IMR-90 (cell line): Measurements from ENCODE around the gene RNF146. TPM values are rescaled to one million over a fixed set of nuclear protein-coding genes. Genes with fewer than 3 reads are reported as not detected.

Experiments used
- ATAC-seq: fragments of 200-7000 bp; cut with Tn5 transposase; 2 replicates; pipeline ENCODE4 v1.9.1; 2020; ENCODE audit warnings: low read depth, mild to moderate bottlenecking, moderate library complexity
- BruUV-seq: library from RNA; stranded (reverse); fragments of 400-500 nt; replicated peaks from 2 replicates; lab custom pipeline; 2021; lab: Mats Ljungman, UMichigan
- CTCF ChIA-PET: fragments of 300-600 bp; formaldehyde crosslinking; extraction: SDS; loops from one replicate; lab custom pipeline; 2021; ENCODE audit warnings: antibody characterized with exemption; lab: Yijun Ruan, JAX
- POLR2A ChIA-PET: fragments of 300-600 bp; sonication (Branson Sonifier 250); formaldehyde crosslinking; loops from one replicate; lab custom pipeline; 2022; ENCODE audit warnings: antibody characterized with exemption; ENCODE audit not compliant: unreplicated experiment; lab: Charles Lee
- DNase-seq: peaks from one replicate; pipeline ENCODE4 v3.0.0; 2013
- H2AFZ ChIP-seq: replicated peaks from 2 replicates; pipeline ENCODE3; 2013; ENCODE audit warnings: low read length, mild to moderate bottlenecking; ENCODE audit not compliant: poor library complexity
- H2AK5ac ChIP-seq: 2 replicates; pipeline ENCODE4 v1.6.1; 2013; ENCODE audit warnings: low read depth, low read length, inconsistent platforms
- H2AK9ac ChIP-seq: replicated peaks from 2 replicates; pipeline ENCODE3; 2013; ENCODE audit warnings: mild to moderate bottlenecking, low read depth, low read length, moderate library complexity; ENCODE audit not compliant: poor library complexity
- H2BK120ac ChIP-seq: 2 replicates; pipeline ENCODE4 v1.6.1; 2013; ENCODE audit warnings: low read depth, low read length, inconsistent platforms
- H2BK15ac ChIP-seq: 3 replicates; pipeline ENCODE4 v1.6.1; 2013; ENCODE audit warnings: low read depth, low read length, inconsistent platforms
- H2BK20ac ChIP-seq: 2 replicates; pipeline ENCODE4 v1.6.1; 2013; ENCODE audit warnings: low read depth, mild to moderate bottlenecking, inconsistent platforms, low read length, moderate library complexity
- H2BK5ac ChIP-seq: 2 replicates; pipeline ENCODE4 v1.6.1; 2013; ENCODE audit warnings: mild to moderate bottlenecking, low read depth, low read length, inconsistent platforms; ENCODE audit not compliant: poor library complexity, severe bottlenecking
- H3K14ac ChIP-seq: replicated peaks from 2 replicates; pipeline ENCODE4 v1.6.1; 2013; ENCODE audit warnings: low read depth, low read length, inconsistent platforms
- H3K18ac ChIP-seq: 2 replicates; pipeline ENCODE4 v1.6.1; 2013; ENCODE audit warnings: low read depth, low read length, control low read depth
- H3K23ac ChIP-seq: 2 replicates; pipeline ENCODE4 v1.6.1; 2013; ENCODE audit warnings: low read depth, low read length, inconsistent platforms
- H3K27ac ChIP-seq: 2 replicates; pipeline ENCODE4 v1.5.1; 2013; ENCODE audit warnings: mild to moderate bottlenecking, control low read depth, low read length; ENCODE audit not compliant: insufficient read depth
- H3K27me3 ChIP-seq: 2 replicates; pipeline ENCODE4 v1.6.1; 2013; ENCODE audit warnings: low read length; ENCODE audit not compliant: control insufficient read depth, insufficient read depth
- H3K36me3 ChIP-seq: 2 replicates; pipeline ENCODE4 v1.6.1; 2013; ENCODE audit warnings: low read length, mixed read lengths; ENCODE audit not compliant: control insufficient read depth, insufficient read depth
- H3K4ac ChIP-seq: 2 replicates; pipeline ENCODE4 v1.6.1; 2013; ENCODE audit warnings: low read depth, low read length, inconsistent platforms
- H3K4me1 ChIP-seq: 2 replicates; pipeline ENCODE4 v1.6.1; 2013; ENCODE audit warnings: low read length, mixed read lengths; ENCODE audit not compliant: control insufficient read depth, insufficient read depth
- H3K4me2 ChIP-seq: 2 replicates; pipeline ENCODE4 v1.6.1; 2013; ENCODE audit warnings: low read depth, mild to moderate bottlenecking, control low read depth, low read length, moderate library complexity
- H3K4me3 ChIP-seq: 2 replicates; pipeline ENCODE4 v1.5.1; 2013; ENCODE audit warnings: low read depth, mild to moderate bottlenecking, control low read depth, low read length, moderate library complexity; ENCODE audit not compliant: insufficient read depth
- H3K56ac ChIP-seq: 2 replicates; pipeline ENCODE4 v1.6.1; 2013; ENCODE audit warnings: low read length, inconsistent platforms; ENCODE audit not compliant: insufficient read depth; ENCODE audit errors: extremely low read depth
- H3K79me1 ChIP-seq, 2 experiments: 2 replicates each; pipeline ENCODE4 v1.6.1; 2013; ENCODE audit warnings: low read length in 2 of 2, inconsistent platforms in 1 of 2, low read depth in 1 of 2
- H3K9ac ChIP-seq: 2 replicates; pipeline ENCODE4 v1.6.1; 2013; ENCODE audit warnings: low read depth, low read length, control low read depth
- H3K9me1 ChIP-seq: 2 replicates; pipeline ENCODE4 v1.6.1; 2013; ENCODE audit warnings: low read length, inconsistent platforms; ENCODE audit not compliant: insufficient read depth
- H3K9me3 ChIP-seq: 2 replicates; pipeline ENCODE4 v1.6.1; 2013; ENCODE audit warnings: low read length; ENCODE audit not compliant: control insufficient read depth, insufficient read depth
- H4K20me1 ChIP-seq: 2 replicates; pipeline ENCODE4 v1.6.1; 2013; ENCODE audit warnings: low read length, inconsistent platforms; ENCODE audit not compliant: insufficient read depth
- H4K5ac ChIP-seq: 2 replicates; pipeline ENCODE4 v1.6.1; 2013; ENCODE audit warnings: mild to moderate bottlenecking, low read depth, low read length, control low read depth
- H4K8ac ChIP-seq, 2 experiments: 2 replicates each; pipeline ENCODE4 v1.6.1; 2013; ENCODE audit warnings: low read depth in 2 of 2, low read length in 2 of 2, control low read depth in 1 of 2, inconsistent platforms in 1 of 2
- H4K91ac ChIP-seq: 2 replicates; pipeline ENCODE4 v1.6.1; 2013; ENCODE audit warnings: low read depth, low read length, inconsistent platforms; ENCODE audit not compliant: insufficient read depth
- CEBPB ChIP-seq: IDR thresholded peaks from 2 replicates; pipeline ENCODE4 v1.6.1; 2012; ENCODE audit warnings: low read depth, low read length, improper control_type of control experiment
- CTCF ChIP-seq: conservative IDR thresholded peaks from 2 replicates; pipeline ENCODE4 v1.5.1; 2012; ENCODE audit warnings: mild to moderate bottlenecking, low read depth, low read length, improper control_type of control experiment
- ELK1 ChIP-seq: fragments of 150-350 bp; IDR thresholded peaks from 2 replicates; pipeline ENCODE4 v1.6.1; 2016; ENCODE audit warnings: low read depth, mild to moderate bottlenecking, low read length, moderate library complexity, borderline replicate concordance
- FOS ChIP-seq: fragments of 150-350 bp; IDR thresholded peaks from 2 replicates; pipeline ENCODE4 v1.6.1; 2016; ENCODE audit warnings: low read depth, low read length
- MXI1 ChIP-seq: IDR thresholded peaks from 2 replicates; pipeline ENCODE4 v1.6.1; 2012; ENCODE audit warnings: low read depth, mild to moderate bottlenecking, low read length, moderate library complexity, borderline replicate concordance
- NFE2L2 ChIP-seq: fragments of 150-350 bp; IDR thresholded peaks from 2 replicates; pipeline ENCODE4 v1.6.1; 2016; ENCODE audit warnings: low read depth, mild to moderate bottlenecking, low read length
- POLR2A ChIP-seq: IDR thresholded peaks from 2 replicates; pipeline ENCODE4 v1.6.1; 2012; ENCODE audit warnings: mild to moderate bottlenecking, low read depth, low read length
- RAD21 ChIP-seq: IDR thresholded peaks from 2 replicates; pipeline ENCODE4 v1.6.1; 2012; ENCODE audit warnings: low read length, improper control_type of control experiment
- RCOR1 ChIP-seq: IDR thresholded peaks from 2 replicates; pipeline ENCODE4 v1.6.1; 2012; ENCODE audit warnings: mild to moderate bottlenecking, low read length, improper control_type of control experiment; ENCODE audit not compliant: insufficient replicate concordance
- SMC3 ChIP-seq: fragments of 150-350 bp; IDR thresholded peaks from 2 replicates; pipeline ENCODE4 v1.6.1; 2016; ENCODE audit warnings: low read depth, mild to moderate bottlenecking, antibody characterized with exemption, low read length, moderate library complexity
- dilution Hi-C: fragments of 300-500 bp; cut with HindIII; formaldehyde crosslinking; loops from one replicate; pipeline ENCODE4 v1.14.3; 2018; ENCODE audit warnings: low sequenced_read_pairs; ENCODE audit not compliant: unreplicated experiment
- in situ Hi-C: fragments of 300-500 bp; cut with MboI; formaldehyde crosslinking; loops from 3 replicates; pipeline ENCODE4 v1.14.3; 2019; ENCODE audit warnings: low sequenced_read_pairs, inconsistent platforms, mixed read lengths
- intact Hi-C: fragments of 100-400 bp; cut with micrococcal nuclease; formaldehyde crosslinking; loops from 2 replicates; pipeline ENCODE4 v1.10.0; 2022
- polyA plus RNA-seq, 3 experiments: library from polyadenylated mRNA; depleted of rRNA; stranded (reverse); fragments of >200 nt; gene quantifications; 2 replicates each; pipeline ENCODE4 v1.2.3, GENCODE V29; 2012; ENCODE audit warnings: low replicate concordance in 1 of 3
- total RNA-seq: library from RNA; depleted of rRNA; stranded (reverse); fragments of >200 nt; gene quantifications from 2 replicates; pipeline ENCODE4 v1.2.3, GENCODE V29; 2012

Gene RNF146
- total and polyA plus RNA-seq, 2 of the 4 experiments (the other 2 are of a cell fraction) = 24.0 to 32.2 TPM

- Histone ChIP-seq H3K9me1 (peaks cover 7% of the 10 kb centered on the region), H3K36me3 (peaks cover 12% of the 10 kb centered on the region), H3K79me1 (peaks cover 11 to 42% of the 10 kb centered on the region in 2 experiments), H3K4me3 (no peak overlapping the region), H2BK15ac (no peak overlapping the region), H3K4ac (no peak overlapping the region), H3K18ac (no peak overlapping the region), H4K20me1 (peaks cover 15% of the 10 kb centered on the region), H2AFZ (no peak overlapping the region), H2AK9ac (no peak overlapping the region), H2BK20ac (no peak overlapping the region), H4K91ac (no peak overlapping the region), H4K5ac (no peak overlapping the region), H3K4me1 (peaks cover 7% of the 10 kb centered on the region; the same call in 1 of the 2 replicates), H3K4me2 (no peak overlapping the region), H3K9ac (no peak overlapping the region), H3K14ac (0 out of 2 replicates have a peak overlapping the region, but pooled peaks have one; percentile 46), H3K27ac (no peak overlapping the region), H3K27me3 (no peaks in the 10 kb centered on the region), H3K9me3 (no peaks in the 10 kb centered on the region), H2BK5ac (no peak overlapping the region), H4K8ac (no peak overlapping the region), H3K23ac (no peak overlapping the region), H2BK120ac (no peak overlapping the region), H2AK5ac (no peak overlapping the region), H3K56ac (no peak overlapping the region)
- in situ Hi-C loops = no loop called here
- no TSS peak for BruUV-seq
- ChIA-PET CTCF (no interaction called here), POLR2A (no interaction called here)
- intact Hi-C loops = no loop called here
- ATAC-seq (peak; percentile 57; the same call in 1 of the 2 replicates), DNase-seq (peak; percentile 44)
- TF ChIP-seq CTCF (no peak), SMC3 (no peak), POLR2A (no peak), CEBPB (no peak), RCOR1 (no peak), NFE2L2 (no peak), FOS (no peak), ELK1 (no peak), RAD21 (no peak), MXI1 (no peak)
- dilution Hi-C loops = no loop called here
These were observed 61.5 kb downstream of the RNF146 start for GRCh38 chr6:127328043-127328609.
